Keratinocyte (primary cell): ENCODE measurements around the gene NR1D2. TPM values are rescaled to one million over a fixed set of nuclear protein-coding genes. Genes with fewer than 3 reads are reported as not detected.

Source experiments
- DNase-seq: peaks from one replicate; pipeline ENCODE4 v3.0.0-alpha.2; 2011; ENCODE audit warnings: low read depth, missing footprints, low spot score
- FAIRE-seq: peaks from 2 replicates; lab custom pipeline; 2011; peaks lifted over from hg19 to GRCh38; lab: Jason Lieb, UNC
- H2AFZ ChIP-seq: 2 replicates; pipeline ENCODE4 v1.6.0; 2012; ENCODE audit warnings: low read length, control low read depth, inconsistent platforms; ENCODE audit not compliant: control insufficient read depth
- H3K27ac ChIP-seq: 2 replicates; pipeline ENCODE4 v1.5.1; 2011; ENCODE audit warnings: low read length; ENCODE audit not compliant: control insufficient read depth, insufficient read depth
- H3K27me3 ChIP-seq: 3 replicates; pipeline ENCODE4 v1.6.0; 2011; ENCODE audit warnings: low read length; ENCODE audit not compliant: control insufficient read depth, insufficient read depth; ENCODE audit errors: extremely low read depth
- H3K36me3 ChIP-seq, 2 experiments: 2 replicates in 1 of 2; 3 replicates in 1 of 2; pipeline ENCODE4 v1.5.1; 2011; ENCODE audit warnings: low read length in 2 of 2, mild to moderate bottlenecking in 1 of 2; ENCODE audit not compliant: control insufficient read depth in 2 of 2, insufficient read depth in 2 of 2; ENCODE audit errors: extremely low read depth in 1 of 2
- H3K4me1 ChIP-seq: 3 replicates; pipeline ENCODE4 v1.5.1; 2011; ENCODE audit warnings: low read length; ENCODE audit not compliant: control insufficient read depth, insufficient read depth; ENCODE audit errors: extremely low read depth
- H3K4me2 ChIP-seq: 3 replicates; pipeline ENCODE4 v1.6.0; 2011; ENCODE audit warnings: low read depth, low read length; ENCODE audit not compliant: control insufficient read depth, insufficient read depth; ENCODE audit errors: extremely low read depth
- H3K4me3 ChIP-seq, 3 experiments: fragments of 200-600 bp in 1 of 3; sonication (generic) in 1 of 3; 2 replicates in 2 of 3; 3 replicates in 1 of 3; pipeline ENCODE4 v1.5.1; 2011 to 2016; ENCODE audit warnings: low read length in 3 of 3, mild to moderate bottlenecking in 3 of 3, control low read depth in 2 of 3, inconsistent platforms in 1 of 3, low read depth in 1 of 3, mixed read lengths in 1 of 3, mixed run types in 1 of 3, moderate library complexity in 1 of 3; ENCODE audit not compliant: control insufficient read depth in 2 of 3, insufficient read depth in 2 of 3; ENCODE audit errors: extremely low read depth in 1 of 3
- H3K79me2 ChIP-seq: 2 replicates; pipeline ENCODE4 v1.6.0; 2012; ENCODE audit warnings: low read length; ENCODE audit not compliant: control insufficient read depth, insufficient read depth
- H3K9ac ChIP-seq: 3 replicates; pipeline ENCODE4 v1.6.0; 2011; ENCODE audit warnings: low read length; ENCODE audit not compliant: control insufficient read depth, insufficient read depth; ENCODE audit errors: extremely low read depth
- H3K9me1 ChIP-seq: 3 replicates; pipeline ENCODE4 v1.6.0; 2011; ENCODE audit warnings: low read length; ENCODE audit not compliant: control insufficient read depth, insufficient read depth; ENCODE audit errors: extremely low read depth
- H3K9me3 ChIP-seq: 2 replicates; pipeline ENCODE4 v1.5.1; 2012; ENCODE audit warnings: low read depth, low read length; ENCODE audit not compliant: control insufficient read depth
- H4K20me1 ChIP-seq: 3 replicates; pipeline ENCODE4 v1.6.0; 2011; ENCODE audit warnings: low read length; ENCODE audit not compliant: control insufficient read depth, insufficient read depth; ENCODE audit errors: extremely low read depth
- EZH2 ChIP-seq: IDR thresholded peaks from one replicate; pipeline ENCODE4 v1.6.1; 2012; ENCODE audit warnings: inconsistent platforms, mild to moderate bottlenecking, low read length, moderate library complexity
- dilution Hi-C: fragments of 300-500 bp; cut with MboI; formaldehyde crosslinking; loops from one replicate; pipeline ENCODE4 v1.7.0; 2020; ENCODE audit warnings: low sequenced_read_pairs; ENCODE audit not compliant: extremely low pct_ligation_motif_present
- polyA plus RNA-seq, 5 experiments: library from polyadenylated mRNA; depleted of rRNA in 3 of 5; stranded (reverse) in 3 of 5; stranded (forward) in 1 of 5; unstranded in 1 of 5; fragments of >200 nt; gene quantifications; 1 replicate in 1 of 5; 2 replicates in 3 of 5; 3 replicates in 1 of 5; pipeline versions ENCODE4 v1.2.1 to v1.2.3, GENCODE V29; 2011 to 2012; ENCODE audit warnings: missing spikeins in 2 of 5, low read depth in 1 of 5, low replicate concordance in 1 of 5
- TF ChIP-seq, protein P1 (sequence below), 3 experiments: IDR thresholded peaks in 1 of 3; conservative IDR thresholded peaks in 1 of 3; optimal IDR thresholded peaks in 1 of 3; 2 replicates in 2 of 3; 3 replicates in 1 of 3; pipeline versions ENCODE3 to v1.5.1; 2011; ENCODE audit warnings: low read length in 3 of 3, mild to moderate bottlenecking in 3 of 3, moderate library complexity in 2 of 3, control low read depth in 1 of 3, inconsistent platforms in 1 of 3; ENCODE audit not compliant: insufficient read depth in 2 of 3; ENCODE audit errors: extremely low read depth in 1 of 3

NR1D2 gene
- polyA plus RNA-seq, 1 donor (not counting 4 experiments of a cell fraction or from before 2014, with no cell fraction given), result 10.3 TPM

DNA sequence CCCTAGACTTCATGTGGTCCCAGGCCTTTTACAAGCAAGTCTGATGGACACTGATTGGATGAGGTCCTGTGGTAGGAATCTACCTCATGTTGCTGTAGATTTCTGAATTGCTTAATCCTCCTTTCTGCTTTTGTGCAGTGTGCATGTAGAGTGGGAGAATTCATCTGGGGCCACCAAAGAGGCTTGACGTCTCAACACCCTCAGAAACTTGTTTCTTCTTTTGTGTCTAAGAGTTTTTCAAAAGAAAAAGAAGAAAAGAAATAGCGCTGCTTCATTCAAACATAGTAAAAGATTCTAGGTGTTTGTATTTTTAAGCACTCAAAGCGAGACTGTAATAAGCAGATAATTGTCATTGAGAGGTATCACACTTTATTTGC is 46.2 kb downstream of the NR1D2 start:
- Histone ChIP-seq H3K79me2 (no peaks in the 10 kb centered on the region), H3K36me3 (no peaks in the 10 kb centered on the region), H3K4me3 (no peak overlapping the region), H4K20me1 (no peaks in the 10 kb centered on the region), H3K9ac (no peak overlapping the region), H3K4me2 (no peak overlapping the region), H3K27me3 (no peaks in the 10 kb centered on the region), H3K9me1 (no peaks in the 10 kb centered on the region), H3K4me1 (peaks cover 6% of the 10 kb centered on the region), H2AFZ (no peak overlapping the region), H3K9me3 (no peaks in the 10 kb centered on the region), H3K27ac (no peak overlapping the region)
- TF ChIP-seq EZH2, result no peak
- TF ChIP-seq, protein P1, sequence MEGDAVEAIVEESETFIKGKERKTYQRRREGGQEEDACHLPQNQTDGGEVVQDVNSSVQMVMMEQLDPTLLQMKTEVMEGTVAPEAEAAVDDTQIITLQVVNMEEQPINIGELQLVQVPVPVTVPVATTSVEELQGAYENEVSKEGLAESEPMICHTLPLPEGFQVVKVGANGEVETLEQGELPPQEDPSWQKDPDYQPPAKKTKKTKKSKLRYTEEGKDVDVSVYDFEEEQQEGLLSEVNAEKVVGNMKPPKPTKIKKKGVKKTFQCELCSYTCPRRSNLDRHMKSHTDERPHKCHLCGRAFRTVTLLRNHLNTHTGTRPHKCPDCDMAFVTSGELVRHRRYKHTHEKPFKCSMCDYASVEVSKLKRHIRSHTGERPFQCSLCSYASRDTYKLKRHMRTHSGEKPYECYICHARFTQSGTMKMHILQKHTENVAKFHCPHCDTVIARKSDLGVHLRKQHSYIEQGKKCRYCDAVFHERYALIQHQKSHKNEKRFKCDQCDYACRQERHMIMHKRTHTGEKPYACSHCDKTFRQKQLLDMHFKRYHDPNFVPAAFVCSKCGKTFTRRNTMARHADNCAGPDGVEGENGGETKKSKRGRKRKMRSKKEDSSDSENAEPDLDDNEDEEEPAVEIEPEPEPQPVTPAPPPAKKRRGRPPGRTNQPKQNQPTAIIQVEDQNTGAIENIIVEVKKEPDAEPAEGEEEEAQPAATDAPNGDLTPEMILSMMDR (optimal IDR thresholded peaks at IDR 0.05 in 1 of 3, IDR thresholded peaks at IDR 0.05 in 1 of 3, conservative IDR thresholded peaks at IDR 0.05 in 1 of 3; ENCODE audit: extremely low read depth in 1 of 3, insufficient read depth in 2 of 3, low read length in 3 of 3), result no peak
- dilution Hi-C loops, result no loop called here
- DNase-seq (no peak), FAIRE-seq (no peak)

DNA sequence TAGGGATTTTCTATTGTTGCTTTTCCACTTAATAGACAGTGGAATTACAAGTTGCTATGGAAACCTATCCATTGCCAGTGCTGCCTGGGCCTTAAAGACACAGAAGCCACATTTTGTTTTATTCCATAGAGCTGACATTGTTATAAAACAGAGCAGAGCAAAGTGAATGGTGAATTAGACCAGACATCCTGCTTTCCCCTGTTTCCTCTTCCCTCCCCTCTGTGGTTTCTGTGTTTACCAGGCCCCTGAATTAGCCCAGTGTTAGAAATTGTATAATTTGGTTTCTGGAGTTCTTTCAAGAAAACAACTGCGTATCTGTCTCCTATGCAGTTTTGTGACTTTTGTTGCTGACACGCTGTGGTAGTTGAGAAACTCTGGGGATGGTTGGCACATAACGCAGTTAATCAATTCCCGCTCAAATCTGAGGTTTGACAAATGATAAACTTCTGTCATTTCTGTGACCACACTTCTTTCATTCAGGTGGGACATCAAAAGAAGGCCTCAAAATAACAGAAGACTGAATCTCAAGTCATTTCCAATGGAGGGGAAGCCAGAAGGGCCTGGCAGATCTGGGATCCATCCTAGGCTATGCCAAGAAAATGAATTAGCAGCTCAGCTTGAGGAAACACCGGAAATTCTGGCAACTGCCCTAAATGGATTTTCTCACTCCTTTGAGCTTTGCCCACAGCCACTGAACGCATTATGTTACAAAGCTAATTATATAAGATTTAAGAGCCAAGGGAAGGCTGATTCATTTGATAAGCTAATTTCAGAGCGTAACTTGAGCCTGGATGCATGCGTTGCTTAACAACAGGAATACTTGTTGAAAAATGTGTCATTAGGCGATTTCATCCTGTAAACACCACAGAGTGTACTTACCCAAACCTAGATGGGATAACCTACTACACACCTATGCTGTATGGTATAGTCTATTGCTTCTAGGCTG is 46.9 kb downstream of the NR1D2 start:
- dilution Hi-C loops, result no loop called here
- peaks cover 6% of the 10 kb centered on the region for H3K4me1 ChIP-seq
- no peak overlapping the region for H2AFZ ChIP-seq
- no peaks in the 10 kb centered on the region for H3K27me3 ChIP-seq
- no peaks in the 10 kb centered on the region for H3K9me3 ChIP-seq
- H3K9me1 ChIP-seq, result no peaks in the 10 kb centered on the region
- FAIRE-seq (peak; percentile 29), DNase-seq (no peak)
- TF ChIP-seq, protein P1 (optimal IDR thresholded peaks at IDR 0.05 in 1 of 3, IDR thresholded peaks at IDR 0.05 in 1 of 3, conservative IDR thresholded peaks at IDR 0.05 in 1 of 3; ENCODE audit: extremely low read depth in 1 of 3, insufficient read depth in 2 of 3, low read length in 3 of 3), result no peak
- TF ChIP-seq EZH2, result no peak
- no peaks in the 10 kb centered on the region for H4K20me1 ChIP-seq
- H3K4me3 ChIP-seq, result no peak overlapping the region
- H3K4me2 ChIP-seq, result no peak overlapping the region
- no peak overlapping the region for H3K9ac ChIP-seq
- no peaks in the 10 kb centered on the region for H3K36me3 ChIP-seq
- H3K27ac ChIP-seq, result no peak overlapping the region
- no peaks in the 10 kb centered on the region for H3K79me2 ChIP-seq
